HG03354 (cell line): ENCODE results near the gene ATAD5.

ENCODE experiments used
- ATAC-seq: cut with Tn5 transposase; IDR thresholded peaks from one replicate; pipeline ENCODE4 v1.9.1; 2021; ENCODE audit warnings: mild to moderate bottlenecking; ENCODE audit not compliant: unreplicated experiment, poor library complexity, severe bottlenecking

ATAD5 gene

DNA sequence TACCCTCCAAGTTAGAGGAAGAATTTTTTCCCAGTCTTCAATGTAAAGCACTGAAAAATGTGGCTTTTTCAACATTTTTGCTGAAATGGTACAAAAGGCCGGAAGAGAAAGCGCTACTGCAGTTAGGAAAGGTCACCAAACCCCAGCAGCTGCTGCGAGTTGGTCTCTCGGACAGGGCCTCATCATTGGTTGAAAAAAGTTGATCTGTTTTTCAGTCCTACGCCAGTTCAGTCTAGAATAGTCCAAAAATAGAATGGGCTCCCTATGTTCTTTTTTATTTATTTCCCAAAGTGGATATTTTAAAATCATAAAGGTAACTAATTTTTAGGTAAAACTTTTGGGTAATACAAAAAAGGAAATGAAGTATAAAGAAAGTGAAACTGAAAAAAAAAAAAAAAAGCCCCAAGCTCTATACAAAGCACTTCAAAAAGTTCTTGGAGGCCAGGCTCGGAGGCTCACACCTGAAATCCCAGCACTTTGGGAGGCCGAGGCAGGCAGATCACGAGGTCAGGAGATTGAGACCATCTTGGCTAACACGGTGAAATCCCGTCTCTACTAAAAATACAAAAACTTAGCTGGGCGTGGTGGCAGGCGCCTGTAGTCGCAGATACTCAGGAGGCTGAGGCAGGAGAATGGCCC, 107.4 kb downstream of the ATAD5 start:
- no peak for ATAC-seq

DNA sequence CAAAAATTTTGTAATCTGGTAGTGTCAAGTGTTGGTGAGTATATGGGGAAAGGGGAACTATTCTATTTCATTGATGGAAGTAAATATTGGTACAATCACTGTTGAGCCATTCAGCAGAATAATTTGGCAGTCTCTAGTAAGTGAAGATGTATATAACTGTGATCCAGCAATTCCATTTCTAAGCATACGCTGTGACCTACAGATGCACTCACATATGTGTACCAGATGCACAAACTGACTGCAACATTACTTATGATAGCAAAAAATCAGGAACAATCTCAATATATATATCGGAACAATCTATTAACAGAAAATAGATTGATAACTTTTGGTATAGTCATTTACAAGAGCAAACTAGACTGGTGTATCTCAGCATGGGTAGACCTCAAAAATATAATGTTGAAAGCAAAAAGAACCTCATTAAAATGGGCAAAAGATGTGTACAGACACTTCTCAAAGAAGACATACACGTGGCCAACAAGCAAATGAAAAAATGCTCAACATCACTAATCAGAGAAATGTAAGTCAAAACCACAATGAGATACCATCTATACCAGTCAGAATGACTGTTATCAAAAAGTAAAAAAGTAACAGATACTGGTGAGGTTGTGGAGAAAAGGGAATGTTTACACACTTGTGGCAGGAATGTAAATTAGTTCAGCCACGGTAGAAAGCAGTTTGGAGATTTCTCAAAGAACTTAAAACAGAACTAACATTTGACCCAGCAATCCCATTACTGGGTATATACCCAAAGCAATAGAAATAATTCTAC, 110.7 kb downstream of the ATAD5 start:
- no peak for ATAC-seq
